NB4 (cell line): ENCODE data around the gene BTC.
"Not testable (repeated sequence)": the region's sequence is repeated elsewhere in the genome, so short reads cannot be mapped to it uniquely, and the experiment has no call there.

Experiments
- CTCF ChIP-seq: IDR thresholded peaks from one replicate; pipeline ENCODE4 v1.5.1; 2012; ENCODE audit warnings: low read depth, low read length
- POLR2A ChIP-seq: IDR thresholded peaks from 2 replicates; pipeline ENCODE4 v1.6.1; 2011; ENCODE audit warnings: mild to moderate bottlenecking; ENCODE audit not compliant: insufficient read length; ENCODE audit errors: extremely low read depth

- not testable (repeated sequence) for TF ChIP-seq CTCF, POLR2A
These were observed 86.2 kb downstream of the BTC start for GRCh38 chr4:74708135-74708534.
